Tibial artery (tissue), 4 donors: ENCODE measurements around the gene BTBD9.

ENCODE experiments used
- DNase-seq, 2 donors: peaks; one replicate each; pipeline ENCODE4 v3.0.0-alpha.2; 2019
- H3K27ac ChIP-seq, 2 donors: fragments of 200-600 bp; sonication (generic) in 1 of 2; 1 replicate in 1 of 2; 2 replicates in 1 of 2; pipeline ENCODE4 v1.5.1; 2018 to 2019; ENCODE audit warnings: mild to moderate bottlenecking in 1 of 2
- H3K27me3 ChIP-seq, 2 donors: fragments of 200-600 bp; sonication (generic) in 1 of 2; one replicate each; pipeline versions ENCODE4 v1.5.1 to v1.6.0; 2016 to 2019
- H3K36me3 ChIP-seq, 3 donors: fragments of 200-600 bp; sonication (generic) in 2 of 3; one replicate each; pipeline ENCODE4 v1.5.1; 2016 to 2019; ENCODE audit warnings: mild to moderate bottlenecking in 2 of 3
- H3K4me1 ChIP-seq, 4 donors: fragments of 200-600 bp; sonication (generic) in 2 of 4; 1 replicate in 3 of 4; 2 replicates in 1 of 4; pipeline ENCODE4 v1.5.1; 2016 to 2019
- H3K4me3 ChIP-seq, 2 donors: fragments of 200-600 bp; sonication (generic) in 1 of 2; 1 replicate in 1 of 2; 2 replicates in 1 of 2; pipeline ENCODE4 v1.5.1; 2018 to 2019; ENCODE audit warnings: mild to moderate bottlenecking in 2 of 2
- H3K9me3 ChIP-seq, 3 donors: fragments of 200-600 bp; sonication (generic) in 1 of 3; one replicate each; pipeline ENCODE4 v1.5.1; 2016 to 2019
- CTCF ChIP-seq, 2 experiments: fragments of 200-600 bp in 1 of 2; fragments of 450-650 bp in 1 of 2; IDR thresholded peaks; one replicate each; pipeline ENCODE4 v1.5.1; 2017 to 2019; ENCODE audit warnings: antibody characterized with exemption in 2 of 2, mild to moderate bottlenecking in 1 of 2, moderate library complexity in 1 of 2
- intact Hi-C: fragments of 100-400 bp; cut with DNase I; formaldehyde crosslinking; loops from one replicate; pipeline ENCODE4 v1.15.0; 2023; ENCODE audit warnings: low total_unique reads

Gene BTBD9

GRCh38 chr6:38477680-38478260, 162.0 kb downstream of the BTBD9 start:
- H3K4me3 ChIP-seq, result no peak overlapping the region
- intact Hi-C loops, result no loop called here
- H3K4me1 ChIP-seq, result peaks cover 0 to 4% (median 0%) of the 10 kb centered on the region in 4 donors
- no peak for TF ChIP-seq CTCF (IDR thresholded peaks at IDR 0.05)
- H3K36me3 ChIP-seq, result no peaks in the 10 kb centered on the region
- H3K27me3 ChIP-seq, result no peaks in the 10 kb centered on the region
- H3K27ac ChIP-seq, result no peak overlapping the region
- no peaks in the 10 kb centered on the region for H3K9me3 ChIP-seq
- no peak for DNase-seq

GRCh38 chr6:38476888-38477287, 162.8 kb downstream of the BTBD9 start:
- no peaks in the 10 kb centered on the region for H3K4me1 ChIP-seq
- no peaks in the 10 kb centered on the region for H3K9me3 ChIP-seq
- TF ChIP-seq CTCF (IDR thresholded peaks at IDR 0.05), result no peak
- H3K4me3 ChIP-seq, result no peak overlapping the region
- H3K27ac ChIP-seq, result no peak overlapping the region
- no peaks in the 10 kb centered on the region for H3K27me3 ChIP-seq
- DNase-seq, result no peak
- intact Hi-C loops, result no loop called here
- H3K36me3 ChIP-seq, result no peaks in the 10 kb centered on the region

GRCh38 chr6:38476141-38476540, 163.6 kb downstream of the BTBD9 start:
- Histone ChIP-seq H3K9me3 (no peaks in the 10 kb centered on the region), H3K27me3 (no peaks in the 10 kb centered on the region), H3K36me3 (no peaks in the 10 kb centered on the region), H3K4me3 (no peak overlapping the region), H3K4me1 (no peaks in the 10 kb centered on the region), H3K27ac (no peak overlapping the region)
- TF ChIP-seq CTCF (IDR thresholded peaks at IDR 0.05), result no peak
- intact Hi-C loops, result no loop called here
- no peak for DNase-seq

- no peak overlapping the region for H3K4me3 ChIP-seq
- H3K27me3 ChIP-seq, result no peaks in the 10 kb centered on the region
- no peaks in the 10 kb centered on the region for H3K9me3 ChIP-seq
- DNase-seq, result no peak
- no peaks in the 10 kb centered on the region for H3K36me3 ChIP-seq
- intact Hi-C loops, result no loop called here
- no peak for TF ChIP-seq CTCF (IDR thresholded peaks at IDR 0.05)
- H3K4me1 ChIP-seq, result no peaks in the 10 kb centered on the region
- no peak overlapping the region for H3K27ac ChIP-seq
Measured at GRCh38 chr6:38470548-38470947, 169.2 kb downstream of the BTBD9 start.

- DNase-seq, result no peak
- H3K9me3 ChIP-seq, result peaks cover 0 to 9% (median 0%) of the 10 kb centered on the region in 3 donors
- intact Hi-C loops, result no loop called here
- no peaks in the 10 kb centered on the region for H3K36me3 ChIP-seq
- no peaks in the 10 kb centered on the region for H3K4me1 ChIP-seq
- no peak overlapping the region for H3K27ac ChIP-seq
- H3K4me3 ChIP-seq, result no peak overlapping the region
- H3K27me3 ChIP-seq, result no peaks in the 10 kb centered on the region
- no peak for TF ChIP-seq CTCF (IDR thresholded peaks at IDR 0.05)
Measured at GRCh38 chr6:38467566-38467965, 172.2 kb downstream of the BTBD9 start.

GRCh38 chr6:38460186-38460585, 179.5 kb downstream of the BTBD9 start:
- no peaks in the 10 kb centered on the region for H3K27me3 ChIP-seq
- H3K9me3 ChIP-seq, result peaks cover 0 to 9% (median 0%) of the 10 kb centered on the region in 3 donors
- H3K36me3 ChIP-seq, result no peaks in the 10 kb centered on the region
- H3K4me3 ChIP-seq, result no peak overlapping the region
- intact Hi-C loops, result no loop called here
- H3K27ac ChIP-seq, result no peak overlapping the region
- no peak for DNase-seq
- TF ChIP-seq CTCF (IDR thresholded peaks at IDR 0.05), result no peak
- no peaks in the 10 kb centered on the region for H3K4me1 ChIP-seq
